SK-N-SH (cell line): ENCODE data around the gene PLEKHA6. TPM values are rescaled to one million over a fixed set of nuclear protein-coding genes. Genes with fewer than 3 reads are reported as not detected.

ENCODE experiments used
- CTCF ChIA-PET: fragments of 300-600, 350-600 bp; formaldehyde crosslinking; extraction: SDS; loops from one replicate; lab custom pipeline; 2021; lab: Yijun Ruan, JAX
- POLR2A ChIA-PET: fragments of 350-600 bp; sonication (Branson Sonifier 250); formaldehyde crosslinking; extraction: SDS; loops from one replicate; lab custom pipeline; 2020; ENCODE audit warnings: antibody characterized with exemption, inconsistent platforms; lab: Yijun Ruan, JAX
- DNase-seq: peaks from one replicate; pipeline ENCODE4 v3.0.0; 2012
- H2AFZ ChIP-seq: fragments of 200-600 bp; sonication (generic); 2 replicates; pipeline ENCODE4 v1.8.1; 2016; ENCODE audit warnings: antibody characterized with exemption, mild to moderate bottlenecking, low read depth
- H3F3A ChIP-seq: fragments of 200-600 bp; sonication (generic); replicated peaks from 2 replicates; pipeline ENCODE3; 2016; ENCODE audit warnings: antibody characterized with exemption, mild to moderate bottlenecking; ENCODE audit not compliant: insufficient read depth
- H3K27ac ChIP-seq, 2 experiments: fragments of 200-500 bp in 1 of 2; fragments of 200-600 bp in 1 of 2; sonication (Bioruptor generic) in 1 of 2; sonication (generic), shearing (Covaris generic) in 1 of 2; 2 replicates each; pipeline versions ENCODE4 v1.5.1 to v1.6.1; 2014 to 2016; ENCODE audit warnings: low read depth in 2 of 2, inconsistent platforms in 1 of 2, low read length in 1 of 2, mild to moderate bottlenecking in 1 of 2, mixed read lengths in 1 of 2
- H3K27me3 ChIP-seq: fragments of 200-600 bp; sonication (generic), shearing (Covaris generic); 2 replicates; pipeline ENCODE4 v1.6.1; 2016; ENCODE audit warnings: mixed run types; ENCODE audit not compliant: insufficient read depth
- H3K36me3 ChIP-seq, 2 experiments: fragments of 200-500 bp in 1 of 2; fragments of 200-600 bp in 1 of 2; sonication (Bioruptor generic) in 1 of 2; sonication (generic) in 1 of 2; replicated peaks in 1 of 2; 2 replicates each; pipeline versions ENCODE3 to v1.5.1; 2014 to 2016; ENCODE audit warnings: low read length in 1 of 2, mild to moderate bottlenecking in 1 of 2; ENCODE audit not compliant: insufficient read depth in 2 of 2, control insufficient read depth in 1 of 2
- H3K4me1 ChIP-seq, 2 experiments: fragments of 200-500 bp in 1 of 2; fragments of 200-600 bp in 1 of 2; sonication (Bioruptor generic) in 1 of 2; sonication (generic), shearing (Covaris generic) in 1 of 2; 2 replicates each; pipeline versions ENCODE4 v1.5.1 to v1.6.1; 2014 to 2016; ENCODE audit warnings: low read depth in 1 of 2, low read length in 1 of 2, mixed run types in 1 of 2; ENCODE audit not compliant: insufficient read depth in 2 of 2, control insufficient read depth in 1 of 2
- H3K4me2 ChIP-seq: fragments of 200-600 bp; sonication (generic), shearing (Covaris generic); 2 replicates; pipeline ENCODE4 v1.6.1; 2017; ENCODE audit warnings: mixed run types
- H3K4me3 ChIP-seq, 2 experiments: fragments of 200-500 bp in 1 of 2; fragments of 200-600 bp in 1 of 2; sonication (Bioruptor generic) in 1 of 2; sonication (generic), shearing (Covaris generic) in 1 of 2; 2 replicates each; pipeline versions ENCODE4 v1.5.1 to v1.8.1; 2014 to 2016; ENCODE audit warnings: low read depth in 2 of 2, inconsistent platforms in 1 of 2, low read length in 1 of 2, mild to moderate bottlenecking in 1 of 2, mixed read lengths in 1 of 2, moderate library complexity in 1 of 2
- H3K79me2 ChIP-seq: fragments of 200-600 bp; sonication (generic); 2 replicates; pipeline ENCODE4 v1.8.1; 2017; ENCODE audit warnings: mild to moderate bottlenecking; ENCODE audit not compliant: insufficient read depth
- H3K9ac ChIP-seq: fragments of 200-600 bp; sonication (generic); 2 replicates; pipeline ENCODE4 v1.6.1; 2017; ENCODE audit warnings: mixed run types
- H3K9me2 ChIP-seq: fragments of 200-600 bp; sonication (generic); 2 replicates; pipeline ENCODE4 v1.6.1; 2017; ENCODE audit warnings: mixed run types
- H3K9me3 ChIP-seq: fragments of 200-600 bp; sonication (generic); 2 replicates; pipeline ENCODE4 v1.6.1; 2017; ENCODE audit warnings: mixed run types, mild to moderate bottlenecking, moderate library complexity
- H4K20me1 ChIP-seq: fragments of 200-600 bp; sonication (generic); 2 replicates; pipeline ENCODE4 v1.6.1; 2017; ENCODE audit warnings: mild to moderate bottlenecking, mixed run types; ENCODE audit not compliant: insufficient read depth
- CTCF ChIP-seq: fragments of 200-600 bp; sonication (generic); IDR thresholded peaks from 2 replicates; pipeline ENCODE4 v1.6.1; 2017; ENCODE audit warnings: antibody characterized with exemption, mild to moderate bottlenecking, moderate library complexity
- EP300 ChIP-seq, 2 experiments: IDR thresholded peaks; 2 replicates each; pipeline versions ENCODE4 v1.4.0 to v1.6.1; 2012; ENCODE audit warnings: borderline replicate concordance in 1 of 2, low read depth in 1 of 2, low read length in 1 of 2
- EZH2phosphoT487 ChIP-seq: fragments of 200-600 bp; sonication (generic); IDR thresholded peaks from 2 replicates; pipeline ENCODE4 v1.6.1; 2017; ENCODE audit warnings: low read depth, mixed run types, mild to moderate bottlenecking, antibody characterized with exemption, moderate library complexity, borderline replicate concordance
- FOSL2 ChIP-seq: IDR thresholded peaks from 2 replicates; pipeline ENCODE4 v1.4.0; 2012; ENCODE audit warnings: low read depth, mild to moderate bottlenecking, moderate library complexity, borderline replicate concordance
- GABPA ChIP-seq: IDR thresholded peaks from 2 replicates; pipeline ENCODE4 v1.4.0; 2012; ENCODE audit warnings: low read depth, mild to moderate bottlenecking
- GATA2 ChIP-seq: sonication (generic); formaldehyde crosslinking; IDR thresholded peaks from 2 replicates; pipeline ENCODE4 v1.5.0; 2020; ENCODE audit warnings: mild to moderate bottlenecking, missing genetic modification reagents
- IRF3 ChIP-seq: fragments of 150-350 bp; IDR thresholded peaks from 2 replicates; pipeline ENCODE4 v1.6.1; 2016; ENCODE audit warnings: mild to moderate bottlenecking, low read depth, low read length
- MAX ChIP-seq: IDR thresholded peaks from 2 replicates; pipeline ENCODE4 v1.4.0; 2012; ENCODE audit warnings: low read depth
- MXI1 ChIP-seq: IDR thresholded peaks from 2 replicates; pipeline ENCODE4 v1.6.1; 2012; ENCODE audit warnings: mild to moderate bottlenecking, low read depth, low read length, improper control_type of control experiment
- NRF1 ChIP-seq: IDR thresholded peaks from 2 replicates; pipeline ENCODE4 v1.6.1; 2012; ENCODE audit warnings: low read depth, mild to moderate bottlenecking, low read length
- PBX3 ChIP-seq: IDR thresholded peaks from 2 replicates; pipeline ENCODE4; 2012
- POLR2AphosphoS5 ChIP-seq: IDR thresholded peaks from 2 replicates; pipeline ENCODE4 v1.6.1; 2012; ENCODE audit warnings: low read depth, low read length
- RAD21 ChIP-seq: IDR thresholded peaks from 2 replicates; pipeline ENCODE4 v1.6.1; 2012; ENCODE audit warnings: mild to moderate bottlenecking, low read length
- RCOR1 ChIP-seq: fragments of 150-350 bp; IDR thresholded peaks from 2 replicates; pipeline ENCODE4 v1.6.1; 2017; ENCODE audit warnings: antibody characterized with exemption, low read length
- RFX5 ChIP-seq: IDR thresholded peaks from 2 replicates; pipeline ENCODE4 v1.6.1; 2012; ENCODE audit warnings: mild to moderate bottlenecking, improper control_type of control experiment, low read length
- SMC3 ChIP-seq: IDR thresholded peaks from 2 replicates; pipeline ENCODE4 v1.6.1; 2012; ENCODE audit warnings: low read depth, low read length, improper control_type of control experiment
- TCF12 ChIP-seq: IDR thresholded peaks from 2 replicates; pipeline ENCODE4 v1.4.0; 2012
- USF1 ChIP-seq: IDR thresholded peaks from 2 replicates; pipeline ENCODE4 v1.4.0; 2012; ENCODE audit warnings: low read depth, borderline replicate concordance
- USF2 ChIP-seq: fragments of 150-350 bp; IDR thresholded peaks from 2 replicates; pipeline ENCODE4 v1.6.1; 2017; ENCODE audit warnings: antibody characterized with exemption, low read length, low read depth, borderline replicate concordance
- YY1 ChIP-seq: IDR thresholded peaks from 2 replicates; pipeline ENCODE4 v1.4.0; 2012; ENCODE audit warnings: low read depth, mild to moderate bottlenecking
- WGBS: methylation state at CpG from one replicate; pipeline ENCODE4 v1.1.6; 2017; ENCODE audit warnings: low lambda C conversion rate; 5-methylcytosine and 5-hydroxymethylcytosine counted together
- polyA plus RNA-seq, 3 experiments: library from polyadenylated mRNA; depleted of rRNA; stranded (reverse); fragments of >200 nt; gene quantifications; 2 replicates each; pipeline ENCODE4 v1.2.3, GENCODE V29; 2012

PLEKHA6 gene
- polyA plus RNA-seq, 1 of the 3 experiments (the other 2 are of a cell fraction) = 1.2 TPM

GRCh38 chr1:204398197-204399125 is 38.7 kb upstream of the PLEKHA6 start:
- Histone ChIP-seq H3F3A (peaks cover 33% of the 10 kb centered on the region), H3K9me2 (no peaks in the 10 kb centered on the region), H4K20me1 (peaks cover 28% of the 10 kb centered on the region), H3K4me2 (no peak overlapping the region), H3K79me2 (peaks cover 27% of the 10 kb centered on the region), H2AFZ (no peak overlapping the region), H3K4me1 (no peaks in the 10 kb centered on the region), H3K36me3 (peaks cover 28 to 63% of the 10 kb centered on the region in 2 experiments), H3K9ac (no peak overlapping the region), H3K9me3 (no peaks in the 10 kb centered on the region), H3K27me3 (no peaks in the 10 kb centered on the region), H3K27ac (no peak overlapping the region), H3K4me3 (no peak overlapping the region)
- DNase-seq = peak; percentile 82
- ChIA-PET CTCF (interaction anchor here (0.6 to 8.8 kb wide), 70 partner anchors 9 to 559 kb away, joined by 3 to 135 read pairs (median 5); partner anchors contain the start of genes ETNK2, GOLT1A, PIK3C2B and PLEKHA6), POLR2A (interaction anchor here (1.0 to 1.5 kb wide), 7 partner anchors 10 to 235 kb away, joined by 3 to 4 read pairs (median 3); partner anchors contain the start of gene MDM4)
- TF ChIP-seq MAX = no peak
- TF ChIP-seq POLR2AphosphoS5 = peak; percentile 14; the same call in 1 of the 2 replicates
- peak; percentile 16; the same call in 1 of the 2 replicates for TF ChIP-seq RCOR1
- TF ChIP-seq PBX3 = peak; percentile 64
- no peak for TF ChIP-seq IRF3
- TF ChIP-seq USF2 = no peak
- no peak for TF ChIP-seq YY1
- no peak for TF ChIP-seq FOSL2
- TF ChIP-seq RFX5 = no peak; the same call in 1 of the 2 replicates
- TF ChIP-seq GABPA = no peak
- TF ChIP-seq MXI1 = no peak
- peak; percentile 85 for TF ChIP-seq CTCF
- peak; percentile 84 for TF ChIP-seq SMC3
- no peak for TF ChIP-seq USF1
- no peak for TF ChIP-seq NRF1
- no peak for TF ChIP-seq GATA2 (CRISPR knock-in tag)
- TF ChIP-seq EP300 (IDR thresholded peaks at IDR 0.05; ENCODE audit: borderline replicate concordance in 1 of 2, low read depth in 1 of 2, low read length in 1 of 2) = no peak
- TF ChIP-seq RAD21 = peak; percentile 79
- no peak for TF ChIP-seq EZH2phosphoT487
- TF ChIP-seq TCF12 = peak; percentile 35; the same call in 1 of the 2 replicates
- 72% methylated on average over 7 of the region's 7 CpGs for WGBS
